Embryonic facial prominence (tissue), 1 donor: ENCODE results near the gene SLC51B.
"Not testable (repeated sequence)": the region's sequence is repeated elsewhere in the genome, so short reads cannot be mapped to it uniquely, and the experiment has no call there.

Source experiments
- DNase-seq: peaks from one replicate; pipeline ENCODE4 v3.0.0-alpha.2; 2016; ENCODE audit errors: extremely low spot score

Gene SLC51B

DNA sequence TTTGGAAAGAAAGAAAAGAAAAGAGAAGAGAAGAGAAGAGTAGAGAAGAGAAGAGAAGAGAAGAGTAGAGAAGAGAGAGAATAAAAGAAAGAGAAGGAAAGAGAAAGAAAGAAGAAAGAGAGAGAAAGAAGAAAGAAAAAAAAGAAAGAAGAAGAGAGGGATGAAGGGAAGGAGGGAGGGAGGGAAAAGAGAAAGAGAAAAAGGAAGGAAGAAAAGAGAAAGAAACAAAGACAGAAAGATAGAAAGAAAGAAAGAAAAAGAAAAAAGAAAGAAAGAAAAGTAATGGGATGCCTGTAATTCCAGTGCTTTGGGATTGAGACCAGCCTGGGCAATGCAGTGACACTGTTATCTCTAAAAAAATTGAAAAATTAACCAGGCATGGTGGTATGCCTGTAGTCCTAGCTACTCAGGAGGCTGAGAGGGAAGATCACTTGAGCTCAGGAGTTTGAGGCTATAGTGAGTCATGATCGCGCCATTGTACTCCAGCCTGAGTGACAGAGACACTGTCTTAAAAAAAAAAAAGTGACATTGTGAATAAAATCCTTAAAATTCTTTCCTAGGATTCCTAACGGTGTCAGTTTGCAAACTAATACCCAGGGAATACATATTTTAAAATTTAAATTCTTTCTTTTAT lies 20.9 kb downstream of the SLC51B start:
- DNase-seq, result no peak

DNA sequence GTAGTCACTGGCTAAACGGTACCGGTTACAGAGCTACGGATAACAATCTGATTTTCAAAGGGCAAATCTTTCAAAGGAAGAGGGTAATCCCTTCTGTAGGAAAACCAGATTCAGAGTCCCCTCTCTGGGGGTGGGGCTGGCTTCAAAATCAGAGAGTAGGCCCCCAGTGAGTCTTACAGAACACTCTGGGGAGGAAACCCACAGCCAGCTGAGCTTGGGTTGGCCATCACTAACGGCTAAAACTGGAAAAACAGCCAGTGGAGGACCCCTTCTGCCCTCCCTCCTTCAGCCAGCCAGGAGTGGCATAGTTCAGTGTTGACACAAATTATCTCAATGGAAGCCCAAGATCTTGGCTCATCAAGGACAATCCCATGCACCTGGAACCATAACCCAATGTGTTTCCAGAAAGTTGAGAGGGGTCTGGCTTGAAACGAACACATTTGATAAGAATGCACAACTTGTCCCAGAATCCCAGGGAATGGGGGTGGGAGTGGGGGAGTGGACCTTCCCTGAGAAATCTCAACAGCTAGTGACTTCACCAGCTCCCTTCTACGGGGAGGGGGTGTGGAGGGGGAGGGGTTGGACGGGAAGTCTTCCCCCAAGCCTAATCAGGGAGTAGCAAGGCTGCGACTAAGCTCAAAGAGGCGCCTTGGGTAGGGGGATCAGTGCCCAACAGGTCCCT lies 21.6 kb downstream of the SLC51B start:
- no peak for DNase-seq

DNA sequence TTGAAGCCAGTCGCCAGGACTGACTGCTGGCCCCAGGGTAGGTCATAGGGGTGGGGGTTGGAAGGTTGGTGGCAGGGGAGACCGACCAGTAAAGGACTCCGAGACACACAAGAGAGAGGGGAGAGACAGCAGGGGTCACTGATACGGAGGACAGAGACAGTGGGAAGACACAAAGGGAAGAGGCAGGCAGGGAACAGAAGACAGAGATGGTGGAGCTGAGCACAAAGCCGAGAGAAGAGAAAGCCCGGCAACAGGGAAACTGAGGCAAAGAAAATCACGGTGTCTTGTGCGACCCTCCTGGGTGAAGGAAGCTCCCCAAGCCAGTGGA lies 22.1 kb downstream of the SLC51B start:
- no peak for DNase-seq

DNA sequence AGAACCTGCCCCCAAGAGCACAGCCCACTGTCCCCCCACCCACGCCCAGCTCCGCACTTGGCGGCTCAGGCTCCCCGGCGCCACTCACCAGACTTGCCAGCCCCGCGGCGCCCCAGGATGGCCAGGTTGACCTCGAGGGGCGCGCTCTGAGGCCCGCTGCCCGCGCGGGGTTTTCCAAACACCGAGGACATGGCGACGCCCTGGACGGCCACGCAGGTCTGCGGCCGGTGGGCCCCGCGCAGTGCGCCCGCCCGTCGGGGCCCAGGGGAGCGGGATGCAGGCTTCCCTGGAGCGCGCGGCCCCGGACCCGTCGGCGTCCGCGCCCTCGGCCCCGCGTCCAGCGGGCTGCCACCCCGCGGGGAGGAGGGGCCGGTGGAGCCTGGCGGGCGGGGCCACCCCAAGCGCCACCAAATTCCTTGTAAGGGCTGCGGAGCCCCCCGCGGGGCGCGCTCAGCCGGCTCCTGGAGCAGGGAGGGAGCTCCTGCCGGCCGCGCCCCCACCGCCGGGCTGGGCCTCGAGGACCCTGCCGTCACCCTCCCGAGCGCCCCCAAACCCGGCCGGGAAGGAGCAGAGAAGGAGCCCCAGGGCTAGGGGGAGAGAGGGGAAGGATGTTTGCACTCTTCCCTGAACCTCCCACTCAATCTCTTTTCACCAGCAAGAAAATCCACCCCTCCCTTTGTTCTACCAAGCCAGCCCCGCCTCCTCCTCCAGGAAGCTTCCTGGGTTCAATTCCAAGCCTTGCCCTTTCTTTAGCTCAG lies 22.6 kb downstream of the SLC51B start, which contains the start of gene RASL12:
RASL12 (minus strand) TSS at position 347 of the 758 bp plus-strand sequence; CDS start at position 191, 156 bp downstream.
- DNase-seq, result no peak

DNA sequence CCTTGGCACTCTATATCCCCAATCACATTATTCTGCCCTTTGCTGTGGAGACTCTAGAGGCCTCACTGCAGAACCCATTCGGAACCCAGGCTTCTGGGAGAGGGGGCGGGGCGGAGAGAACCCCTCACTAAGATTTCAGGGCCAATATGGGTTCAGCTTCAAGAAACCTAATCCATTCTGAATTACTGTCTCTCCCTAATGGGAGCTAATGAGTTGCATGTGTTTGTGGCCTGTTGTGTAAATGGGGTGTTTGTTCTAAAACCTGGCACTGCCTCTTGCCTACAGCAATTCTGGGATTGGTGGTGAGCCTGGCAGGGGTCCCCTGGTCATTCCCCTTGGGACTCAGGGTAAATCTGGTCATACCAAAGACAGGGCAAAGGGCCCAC lies 23.2 kb downstream of the SLC51B start:
- no peak for DNase-seq

DNA sequence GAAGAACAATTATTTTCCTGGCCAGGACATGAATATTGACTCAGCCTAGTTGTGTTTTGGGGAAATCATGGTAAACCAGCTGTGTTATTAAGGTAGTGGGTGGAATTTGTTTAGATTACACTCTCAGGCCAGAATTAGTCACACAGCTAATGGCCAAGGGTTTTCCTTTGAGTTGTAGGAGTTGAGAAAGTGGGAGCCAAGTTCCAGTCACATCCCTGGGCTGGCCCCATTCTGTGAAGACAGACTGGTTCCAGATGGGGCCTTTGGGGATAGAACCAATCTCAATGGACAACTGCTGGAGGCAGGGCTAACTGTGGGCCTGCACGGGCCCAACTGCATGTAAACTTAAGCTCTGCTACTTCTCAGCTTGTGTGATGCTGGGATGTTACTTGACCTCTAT lies 24.0 kb downstream of the SLC51B start:
- no peak for DNase-seq

DNA sequence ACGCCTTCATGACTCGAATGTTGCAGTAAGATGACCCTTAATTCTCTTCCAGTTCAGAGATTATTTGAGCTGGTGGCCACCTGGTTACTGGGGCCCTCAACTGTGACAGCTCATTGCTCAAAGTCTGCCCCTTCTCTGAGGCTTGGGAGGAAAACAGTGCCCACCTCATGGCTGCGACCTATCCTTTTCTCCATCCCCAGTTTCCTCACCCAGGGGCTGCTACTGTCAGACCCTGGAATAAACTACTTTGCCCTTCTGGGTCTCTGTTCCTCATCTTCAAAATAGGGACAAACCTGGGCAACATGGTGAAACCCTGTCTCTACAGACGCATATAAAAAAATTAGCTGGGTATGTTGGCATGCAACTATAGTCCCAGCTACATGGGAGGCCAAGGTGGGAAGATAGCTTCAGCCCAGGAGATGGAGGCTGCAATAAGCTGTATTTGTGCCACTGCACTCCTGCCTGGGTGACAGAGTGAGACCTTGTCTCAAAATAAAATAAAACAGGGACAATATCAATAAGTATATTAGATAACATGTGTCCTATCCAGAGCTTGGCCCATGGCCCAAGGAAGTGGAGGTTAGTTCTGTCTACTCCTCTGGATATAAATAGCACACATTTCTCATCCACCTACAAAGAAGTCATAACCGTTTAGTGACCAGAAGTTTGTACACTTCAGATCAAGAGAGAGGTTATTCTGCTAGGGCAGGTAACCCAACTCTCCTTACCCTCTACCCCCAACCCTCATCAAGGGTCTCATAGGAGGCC lies 24.8 kb downstream of the SLC51B start:
- no peak for DNase-seq

DNA sequence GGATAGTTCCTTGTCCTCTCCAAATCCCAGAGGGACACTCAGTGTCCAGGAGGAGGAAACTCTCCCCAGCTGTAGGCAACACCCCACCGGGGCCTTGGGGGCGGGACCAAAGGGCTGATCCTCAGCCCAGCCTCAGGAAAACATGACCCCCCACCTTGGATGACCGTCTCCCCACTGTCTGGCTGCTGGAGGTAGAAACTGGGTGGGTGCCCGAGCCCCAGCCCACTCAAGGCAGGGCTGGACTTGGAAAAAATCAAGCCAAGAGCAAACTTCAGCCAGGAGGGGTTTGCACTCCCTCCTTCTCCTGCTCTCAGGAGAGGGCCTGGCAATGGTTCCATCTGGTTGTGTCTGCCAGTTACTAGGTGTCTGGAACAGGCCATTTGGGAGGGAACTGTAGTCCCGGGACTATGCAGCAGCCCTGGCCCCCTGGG lies 26.2 kb downstream of the SLC51B start:
- no peak for DNase-seq

DNA sequence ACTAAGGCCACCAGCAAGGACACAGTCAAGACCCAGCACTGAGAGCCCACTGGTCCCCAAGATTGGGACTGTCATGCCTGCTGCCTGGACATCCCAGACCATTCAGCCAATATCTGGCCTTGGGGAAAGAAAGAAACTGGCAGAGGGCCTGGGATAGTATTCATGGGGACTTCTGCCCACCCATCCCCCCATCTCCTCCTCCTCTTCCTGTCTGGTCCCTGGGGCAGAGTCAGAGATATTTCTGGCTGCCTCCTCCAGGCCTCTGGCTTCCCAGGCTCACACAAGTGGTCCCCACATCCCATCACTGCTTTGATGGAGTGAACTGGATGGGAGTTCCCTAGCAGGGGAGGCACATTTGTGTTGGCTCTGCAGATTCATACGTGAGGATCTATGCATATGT lies 26.8 kb downstream of the SLC51B start:
- DNase-seq, result no peak

DNA sequence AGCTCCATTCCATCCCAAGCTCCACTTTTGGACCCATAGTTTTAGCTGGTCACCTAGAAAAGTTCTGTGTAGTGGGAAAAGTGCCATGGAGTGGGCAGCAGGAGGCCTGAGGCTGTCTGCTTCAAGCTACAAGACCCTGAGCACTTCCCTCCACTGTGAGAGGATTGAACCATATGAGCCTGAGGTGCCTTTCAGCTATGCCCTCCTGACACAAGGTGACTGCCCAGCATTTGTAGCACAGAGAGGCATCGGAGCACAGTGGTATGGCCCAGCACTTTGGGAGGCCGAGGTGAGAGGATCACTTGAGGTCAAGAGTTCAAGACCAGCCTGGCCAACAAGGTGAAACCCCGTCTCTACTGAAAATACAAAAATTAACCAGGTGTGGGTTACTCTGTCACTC lies 27.4 kb downstream of the SLC51B start:
- no peak for DNase-seq

DNA sequence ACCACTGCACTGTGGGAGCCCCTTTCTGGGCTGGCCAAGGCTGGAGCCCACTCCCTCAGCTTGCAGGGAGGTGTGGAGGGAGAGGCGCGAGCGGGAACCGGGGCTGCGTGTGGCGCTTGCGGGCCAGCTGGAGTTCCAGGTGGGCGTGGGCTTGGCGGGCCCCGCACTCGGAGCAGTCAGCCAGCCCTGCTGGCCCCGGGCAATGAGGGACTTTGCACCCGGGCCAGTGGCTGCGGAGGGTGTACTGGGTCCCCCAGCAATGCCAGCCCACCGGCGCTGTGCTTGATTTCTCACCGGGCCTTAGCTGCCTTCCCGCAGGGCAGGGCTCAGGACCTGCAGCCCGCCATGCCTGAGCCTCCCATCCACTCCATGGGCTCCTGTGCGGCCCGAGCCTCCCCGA lies 29.8 kb downstream of the SLC51B start:
- DNase-seq, result not testable (repeated sequence)

DNA sequence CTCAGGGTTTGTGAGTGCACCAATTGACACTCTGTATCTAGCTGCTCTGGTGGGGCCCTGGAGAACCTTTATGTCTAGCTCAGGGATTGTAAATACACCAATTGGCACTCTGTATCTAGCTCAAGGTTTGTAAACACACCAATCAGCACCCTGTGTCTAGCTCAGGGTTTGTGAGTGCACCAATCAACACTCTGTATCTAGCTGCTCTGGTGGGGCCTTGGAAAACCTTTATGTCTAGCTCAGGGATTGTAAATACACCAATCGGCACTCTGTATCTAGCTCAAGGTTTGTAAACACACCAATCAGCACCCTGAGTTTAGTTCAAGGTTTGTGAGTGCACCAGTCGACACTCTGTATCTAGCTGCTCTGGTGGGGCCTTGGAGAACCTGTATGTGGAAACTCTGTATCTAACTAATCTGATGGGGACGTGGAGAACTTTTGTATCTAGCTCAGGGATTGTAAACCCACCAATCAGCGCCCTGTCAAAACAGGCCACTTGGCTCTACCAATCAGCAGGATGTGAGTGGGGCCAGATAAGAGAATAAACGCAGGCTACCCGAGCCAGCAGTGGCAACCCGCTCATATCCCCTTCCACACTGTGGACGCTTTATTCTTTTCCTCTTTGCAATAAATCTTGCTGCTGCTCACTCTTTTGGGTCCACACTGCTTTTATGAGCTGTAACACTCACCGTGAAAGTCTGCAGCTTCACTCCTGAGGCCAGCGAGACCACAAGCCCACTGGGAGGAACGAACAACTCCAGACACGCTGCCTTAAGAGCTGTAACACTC lies 30.6 kb downstream of the SLC51B start:
- DNase-seq, result not testable (repeated sequence)

DNA sequence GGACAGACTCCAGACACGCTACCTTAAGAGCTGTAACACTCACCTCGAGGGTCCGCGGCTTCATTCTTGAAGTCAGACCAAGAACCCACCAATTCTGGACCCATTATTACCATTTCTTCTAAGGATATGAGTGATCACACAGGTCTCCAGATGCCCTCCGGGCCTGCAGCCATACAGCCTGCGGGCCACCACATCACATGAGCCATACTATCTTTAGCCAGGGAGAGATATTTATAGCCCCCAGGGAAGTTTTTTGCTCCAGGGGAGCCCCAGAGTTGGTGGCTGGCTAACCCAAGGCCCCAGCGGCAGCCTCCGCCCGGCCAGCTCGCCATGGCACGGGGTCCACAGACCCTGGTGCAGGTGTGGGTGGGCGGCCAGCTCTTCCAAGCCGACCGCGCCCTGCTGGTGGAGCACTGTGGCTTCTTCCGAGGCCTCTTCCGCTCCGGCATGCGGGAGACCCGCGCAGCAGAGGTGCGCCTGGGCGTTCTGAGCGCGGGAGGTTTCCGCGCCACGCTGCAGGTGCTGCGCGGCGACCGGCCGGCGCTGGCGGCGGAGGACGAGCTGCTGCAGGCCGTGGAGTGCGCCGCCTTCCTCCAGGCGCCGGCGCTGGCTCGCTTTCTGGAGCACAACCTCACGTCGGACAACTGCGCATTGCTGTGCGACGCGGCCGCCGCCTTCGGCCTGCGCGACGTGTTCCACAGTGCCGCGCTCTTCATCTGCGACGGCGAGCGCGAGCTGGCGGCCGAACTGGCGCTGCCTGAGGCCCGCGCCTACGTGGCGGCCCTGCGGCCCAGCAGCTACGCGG lies 31.5 kb downstream of the SLC51B start, which contains the start of gene KBTBD13:
KBTBD13 (plus strand) TSS at position 261 of the 805 bp plus-strand sequence; CDS start at position 331, 70 bp downstream.
- no peak for DNase-seq

DNA sequence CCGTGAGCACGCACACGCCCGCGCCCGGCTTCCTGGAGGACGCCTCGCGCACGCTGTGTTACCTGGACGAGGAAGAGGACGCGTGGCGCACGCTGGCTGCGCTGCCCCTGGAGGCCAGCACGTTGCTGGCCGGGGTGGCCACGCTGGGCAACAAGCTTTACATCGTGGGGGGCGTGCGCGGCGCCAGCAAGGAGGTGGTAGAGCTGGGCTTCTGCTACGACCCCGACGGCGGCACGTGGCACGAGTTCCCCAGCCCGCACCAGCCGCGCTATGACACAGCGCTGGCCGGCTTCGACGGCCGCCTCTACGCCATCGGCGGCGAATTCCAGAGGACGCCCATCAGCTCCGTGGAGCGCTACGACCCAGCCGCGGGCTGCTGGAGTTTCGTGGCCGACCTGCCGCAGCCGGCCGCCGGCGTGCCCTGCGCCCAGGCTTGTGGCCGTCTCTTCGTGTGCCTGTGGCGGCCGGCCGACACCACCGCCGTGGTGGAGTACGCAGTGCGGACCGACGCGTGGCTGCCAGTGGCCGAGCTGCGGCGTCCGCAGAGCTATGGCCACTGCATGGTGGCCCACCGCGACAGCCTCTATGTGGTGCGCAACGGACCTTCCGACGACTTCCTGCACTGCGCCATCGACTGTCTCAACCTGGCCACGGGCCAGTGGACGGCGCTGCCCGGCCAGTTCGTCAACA lies 32.2 kb downstream of the SLC51B start:
- DNase-seq, result no peak

DNA sequence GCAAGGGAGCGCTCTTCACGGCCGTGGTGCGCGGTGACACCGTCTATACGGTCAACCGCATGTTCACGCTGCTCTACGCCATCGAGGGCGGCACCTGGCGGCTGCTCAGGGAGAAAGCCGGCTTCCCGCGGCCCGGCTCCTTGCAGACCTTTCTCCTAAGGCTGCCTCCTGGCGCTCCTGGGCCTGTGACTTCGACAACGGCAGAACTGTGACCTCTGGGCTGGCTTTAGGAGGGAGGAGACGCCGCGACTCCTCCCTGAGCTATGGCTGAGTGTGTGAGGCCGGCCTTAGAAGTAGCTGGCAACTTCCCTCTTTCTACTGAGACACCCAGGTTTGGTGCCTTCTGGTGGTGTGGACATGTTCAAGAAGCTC lies 32.8 kb downstream of the SLC51B start:
- DNase-seq, result no peak

DNA sequence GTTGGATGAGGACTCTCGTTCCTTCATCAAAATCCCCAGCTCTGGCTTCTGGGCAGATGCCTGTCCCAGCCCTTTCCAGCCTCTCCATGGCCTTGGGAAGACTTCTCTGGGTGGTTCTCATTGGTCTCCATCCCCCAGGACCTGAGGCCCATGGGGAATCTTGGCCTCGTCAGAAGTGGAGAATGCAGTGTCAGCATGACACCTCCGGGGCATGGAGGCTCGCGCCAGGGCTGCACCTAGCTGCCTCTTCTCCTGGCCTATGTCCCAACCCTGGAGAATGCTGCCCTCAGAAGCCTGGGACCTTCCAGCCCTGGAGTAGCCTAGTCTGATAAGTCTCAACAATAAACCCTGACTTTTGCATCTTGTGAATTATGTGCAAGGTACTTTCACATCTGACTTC lies 34.4 kb downstream of the SLC51B start:
- no peak for DNase-seq

DNA sequence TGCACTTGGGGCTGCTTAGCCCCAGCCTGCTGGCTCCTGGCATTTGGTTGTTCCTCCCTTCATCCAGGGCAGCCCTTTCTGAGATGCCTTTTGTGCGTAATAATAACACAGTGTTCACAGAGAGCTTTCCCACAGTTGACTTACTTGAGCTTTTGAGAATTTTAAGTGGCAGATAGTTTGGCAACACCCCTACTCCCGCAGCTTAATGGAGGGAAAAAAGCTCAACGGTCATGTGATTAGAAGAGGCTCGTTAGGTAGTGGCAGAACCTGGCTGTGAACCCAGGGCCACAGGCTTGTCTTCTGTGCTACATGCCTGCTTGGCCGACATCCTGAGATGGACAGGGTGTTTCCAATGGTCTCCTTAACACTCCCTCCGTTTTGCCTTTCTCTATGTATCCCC lies 36.1 kb downstream of the SLC51B start:
- DNase-seq, result no peak

DNA sequence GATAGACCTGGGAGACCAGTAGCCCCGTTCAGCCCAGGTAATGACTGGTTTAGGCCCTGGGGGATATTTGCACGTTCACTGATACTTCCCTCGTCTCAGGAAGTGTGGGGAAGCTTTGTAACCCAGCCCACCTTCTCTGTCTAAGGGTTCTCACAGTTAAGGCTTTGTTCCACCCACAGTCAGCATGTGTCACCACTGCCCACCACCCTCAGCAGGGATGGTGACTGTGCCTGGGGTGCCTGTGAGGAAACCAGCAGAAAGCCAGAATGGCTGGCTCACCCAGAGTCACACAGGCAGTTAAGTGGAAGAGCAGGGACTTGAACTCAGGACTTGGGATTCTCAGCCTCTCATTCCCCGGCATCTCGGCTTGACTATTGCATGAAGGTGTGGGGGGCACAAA lies 36.6 kb downstream of the SLC51B start:
- no peak for DNase-seq

DNA sequence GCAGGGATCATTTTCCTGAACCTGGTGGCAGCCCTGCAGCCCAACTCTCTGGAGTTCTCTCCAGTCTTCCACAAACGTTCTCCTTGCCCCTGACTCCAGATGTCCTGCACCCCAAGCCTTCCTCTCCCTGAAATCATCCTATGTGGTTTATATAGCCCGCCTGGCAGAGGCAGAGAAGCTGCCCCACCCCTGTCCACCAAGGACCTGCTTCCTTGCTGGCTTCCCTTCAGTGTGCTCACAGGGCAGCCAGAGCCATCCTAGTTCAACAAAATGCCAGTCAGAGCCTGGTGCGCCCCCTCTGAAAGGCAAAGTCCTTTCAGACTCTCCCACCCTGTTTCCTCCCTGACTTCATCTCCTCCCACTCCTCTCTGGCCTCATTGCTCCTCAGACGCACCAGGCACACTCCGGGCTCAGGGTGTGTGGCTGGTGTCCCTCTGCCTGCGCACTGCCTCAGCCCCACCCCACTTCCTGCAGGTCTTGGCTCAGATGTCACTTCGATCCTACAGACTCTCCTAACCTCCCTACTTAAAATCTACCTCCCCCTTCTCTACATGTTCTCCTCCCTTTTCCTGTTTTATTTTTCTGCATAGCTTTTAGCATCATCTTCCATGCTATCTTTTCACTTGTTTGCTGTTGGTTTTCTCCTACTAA lies 37.2 kb downstream of the SLC51B start:
- DNase-seq, result no peak
